Lung (tissue), 12 donors: ENCODE measurements around the gene COA1. TPM values are rescaled to one million over a fixed set of nuclear protein-coding genes. Genes with fewer than 3 reads are reported as not detected.
"Not testable (repeated sequence)": the region's sequence is repeated elsewhere in the genome, so short reads cannot be mapped to it uniquely, and the experiment has no call there.

Experiments used
- ATAC-seq: fragments of 200-7000 bp; cut with Tn5 transposase; one replicate; pipeline ENCODE4 v1.9.1; 2020; ENCODE audit warnings: moderate number of reproducible peaks; ENCODE audit not compliant: insufficient read depth, low FRiP score
- DNase-seq, 3 donors: peaks; one replicate each; pipeline ENCODE4 v3.0.0-alpha.2; 2013 to 2017
- H3K27ac ChIP-seq, 2 donors: one replicate each; pipeline ENCODE4 v1.5.1; 2013; ENCODE audit warnings: mild to moderate bottlenecking in 2 of 2, moderate library complexity in 2 of 2, control low read depth in 1 of 2, inconsistent platforms in 1 of 2, low read depth in 1 of 2, low read length in 1 of 2
- H3K27me3 ChIP-seq, 3 donors: one replicate each; pipeline ENCODE4 v1.5.1; 2013; ENCODE audit warnings: low read length in 2 of 3; ENCODE audit not compliant: control insufficient read depth in 3 of 3, insufficient read depth in 3 of 3
- H3K36me3 ChIP-seq, 4 donors: one replicate each; pipeline ENCODE4 v1.5.1; 2013; ENCODE audit warnings: low read length in 4 of 4, mild to moderate bottlenecking in 1 of 4, moderate library complexity in 1 of 4; ENCODE audit not compliant: control insufficient read depth in 4 of 4, insufficient read depth in 4 of 4
- H3K4me1 ChIP-seq, 5 donors: one replicate each; pipeline ENCODE4 v1.5.1; 2013; ENCODE audit warnings: low read length in 5 of 5, mild to moderate bottlenecking in 2 of 5, moderate library complexity in 1 of 5; ENCODE audit not compliant: control insufficient read depth in 5 of 5, insufficient read depth in 5 of 5
- H3K4me3 ChIP-seq: one replicate; pipeline ENCODE4 v1.5.1; 2013; ENCODE audit warnings: mild to moderate bottlenecking, control low read depth, moderate library complexity
- H3K9ac ChIP-seq, 2 donors: one replicate each; pipeline ENCODE4 v1.5.1; 2013; ENCODE audit warnings: low read length in 2 of 2, control low read depth in 1 of 2; ENCODE audit not compliant: insufficient read depth in 1 of 2
- H3K9me3 ChIP-seq, 4 donors: one replicate each; pipeline ENCODE4 v1.5.1; 2013; ENCODE audit warnings: low read length in 3 of 4, mild to moderate bottlenecking in 1 of 4, moderate library complexity in 1 of 4; ENCODE audit not compliant: control insufficient read depth in 4 of 4, insufficient read depth in 3 of 4
- WGBS, 2 donors: extraction: QIAGEN DNeasy Blood & Tissue Kit; methylation state at CpG; one replicate each; pipeline ENCODE4 v1.1.7; 2013; 5-methylcytosine and 5-hydroxymethylcytosine counted together
- polyA plus RNA-seq, 2 donors: library from polyadenylated mRNA; stranded (reverse); fragments of 200-250 nt; gene quantifications; one replicate each; pipeline ENCODE4 v1.2.1, GENCODE V29; 2013
- total RNA-seq, 2 donors: library from RNA; depleted of rRNA in 1 of 2; stranded (reverse); fragments of >200 nt in 1 of 2; gene quantifications; one replicate each; pipeline ENCODE4 v1.2.1, GENCODE V29; 2014 to 2021
- TF ChIP-seq, protein P1 (sequence below): IDR thresholded peaks from 2 replicates; pipeline ENCODE4 v1.5.1; 2012; ENCODE audit warnings: mild to moderate bottlenecking; ENCODE audit errors: control extremely low read depth, extremely low read depth
- donor health status: control.
- donor health status: control.
- donor health status: Bipolar disorder and iron deficiency.
- donor health status: healthy.
- donor health status: DM: yes; HTN: yes; CAD: no.

The COA1 gene
- total and polyA plus RNA-seq, 4 donors = 35.0 to 92.1 (median 42.6) TPM

DNA sequence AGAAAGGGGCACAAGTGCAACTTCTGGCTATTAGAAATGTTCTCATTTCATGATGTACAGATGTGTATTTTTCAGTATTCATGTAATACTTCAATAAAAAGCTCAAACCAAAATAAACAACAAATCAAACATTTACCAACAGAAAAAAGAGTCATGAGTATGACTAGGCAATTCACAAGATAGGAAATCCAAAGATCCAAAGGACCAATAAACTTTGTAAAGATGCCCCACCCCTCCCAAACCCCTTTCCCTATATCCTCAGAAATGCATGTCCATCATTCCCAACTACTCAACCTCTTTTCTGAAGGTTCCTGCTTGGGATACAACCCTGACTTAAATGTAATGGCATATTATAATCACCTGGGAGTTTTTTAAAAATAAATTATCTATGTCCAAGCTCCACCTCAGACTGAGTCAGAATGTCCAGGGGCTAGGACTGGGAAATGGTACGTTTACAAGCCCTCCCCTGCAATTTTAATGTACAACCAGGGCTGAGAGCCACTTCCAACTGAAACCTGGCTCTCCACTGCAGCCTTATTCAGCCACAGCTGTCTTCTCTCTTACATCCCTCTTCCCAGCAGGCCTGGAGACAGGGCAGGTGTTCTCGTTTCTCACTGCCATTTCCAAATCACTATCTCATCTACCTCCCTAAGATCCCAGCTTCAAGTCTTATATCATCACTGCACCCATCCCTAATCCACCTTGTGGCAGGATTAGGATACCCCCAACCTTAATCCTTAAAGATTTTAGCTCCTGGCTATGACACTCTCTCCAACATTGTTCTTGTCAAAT, 36.5 kb downstream of the COA1 start:
- H3K27ac ChIP-seq = no peak overlapping the region
- ATAC-seq = no peak
- no peaks in the 10 kb centered on the region for H3K27me3 ChIP-seq
- H3K36me3 ChIP-seq = no peaks in the 10 kb centered on the region
- WGBS, 2 donors = 73 to 88% methylated on average over 2 of the region's 2 CpGs
- no peak overlapping the region for H3K4me3 ChIP-seq
- H3K4me1 ChIP-seq = peaks cover 0 to 22% (median 0%) of the 10 kb centered on the region in 5 donors
- H3K9ac ChIP-seq = no peak overlapping the region
- DNase-seq = no peak
- no peaks in the 10 kb centered on the region for H3K9me3 ChIP-seq
- TF ChIP-seq, protein P1, sequence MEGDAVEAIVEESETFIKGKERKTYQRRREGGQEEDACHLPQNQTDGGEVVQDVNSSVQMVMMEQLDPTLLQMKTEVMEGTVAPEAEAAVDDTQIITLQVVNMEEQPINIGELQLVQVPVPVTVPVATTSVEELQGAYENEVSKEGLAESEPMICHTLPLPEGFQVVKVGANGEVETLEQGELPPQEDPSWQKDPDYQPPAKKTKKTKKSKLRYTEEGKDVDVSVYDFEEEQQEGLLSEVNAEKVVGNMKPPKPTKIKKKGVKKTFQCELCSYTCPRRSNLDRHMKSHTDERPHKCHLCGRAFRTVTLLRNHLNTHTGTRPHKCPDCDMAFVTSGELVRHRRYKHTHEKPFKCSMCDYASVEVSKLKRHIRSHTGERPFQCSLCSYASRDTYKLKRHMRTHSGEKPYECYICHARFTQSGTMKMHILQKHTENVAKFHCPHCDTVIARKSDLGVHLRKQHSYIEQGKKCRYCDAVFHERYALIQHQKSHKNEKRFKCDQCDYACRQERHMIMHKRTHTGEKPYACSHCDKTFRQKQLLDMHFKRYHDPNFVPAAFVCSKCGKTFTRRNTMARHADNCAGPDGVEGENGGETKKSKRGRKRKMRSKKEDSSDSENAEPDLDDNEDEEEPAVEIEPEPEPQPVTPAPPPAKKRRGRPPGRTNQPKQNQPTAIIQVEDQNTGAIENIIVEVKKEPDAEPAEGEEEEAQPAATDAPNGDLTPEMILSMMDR = no peak

DNA sequence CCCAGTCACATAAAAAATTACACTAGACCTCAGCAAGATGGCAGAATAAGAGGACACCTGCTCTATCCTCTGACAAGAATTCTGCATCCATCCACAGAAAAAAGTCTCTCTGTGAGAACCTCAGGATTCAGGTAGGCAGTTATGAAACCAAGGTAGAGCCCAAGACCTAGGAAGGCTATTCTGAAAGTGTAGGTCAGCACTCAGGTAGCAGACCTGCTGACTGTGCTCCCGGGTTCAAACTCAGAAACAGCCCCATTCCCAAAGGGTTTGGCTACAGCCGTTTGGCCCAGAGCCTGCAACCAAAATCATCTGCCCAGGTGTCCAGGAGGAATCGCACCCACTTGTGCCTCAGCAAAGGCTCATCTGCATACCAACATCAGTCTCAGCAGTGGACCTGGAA, 37.7 kb downstream of the COA1 start:
- no peak overlapping the region for H3K27ac ChIP-seq
- no peak overlapping the region for H3K9ac ChIP-seq
- H3K27me3 ChIP-seq = no peaks in the 10 kb centered on the region
- H3K36me3 ChIP-seq = no peaks in the 10 kb centered on the region
- no peaks in the 10 kb centered on the region for H3K9me3 ChIP-seq
- DNase-seq = no peak
- peaks cover 0 to 22% (median 0%) of the 10 kb centered on the region in 5 donors for H3K4me1 ChIP-seq
- 94 to 98% methylated on average over 3 of the region's 3 CpGs for WGBS, 2 donors
- ATAC-seq = no peak
- TF ChIP-seq, protein P1 = no peak
- no peak overlapping the region for H3K4me3 ChIP-seq

DNA sequence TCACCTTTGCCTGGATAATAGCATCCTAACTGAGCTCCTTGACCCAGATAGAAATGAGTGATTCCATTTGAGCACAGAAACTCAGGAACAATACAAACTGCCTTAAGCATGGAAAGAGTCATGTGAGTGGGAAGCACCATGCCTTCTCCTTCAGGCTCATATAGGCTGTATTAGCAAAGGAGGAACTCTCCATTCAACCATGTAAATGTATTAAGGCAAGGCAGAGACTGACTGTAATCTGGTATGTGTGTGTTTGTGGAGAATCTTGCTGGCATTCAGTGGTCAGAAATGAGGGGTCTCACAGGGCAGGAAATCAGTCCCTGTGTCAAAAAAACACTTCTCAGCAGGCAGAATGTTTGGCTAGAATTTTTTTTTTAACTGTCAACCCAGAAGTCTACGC, 40.2 kb downstream of the COA1 start:
- no peak overlapping the region for H3K4me3 ChIP-seq
- H3K4me1 ChIP-seq = peaks cover 0 to 10% (median 0%) of the 10 kb centered on the region in 5 donors
- no peaks in the 10 kb centered on the region for H3K27me3 ChIP-seq
- WGBS, 2 donors = 91 to 97% methylated on average over 1 of the region's 1 CpG
- ATAC-seq (no peak), DNase-seq (no peak)
- TF ChIP-seq, protein P1 = no peak
- H3K9ac ChIP-seq = no peak overlapping the region
- no peaks in the 10 kb centered on the region for H3K9me3 ChIP-seq
- no peaks in the 10 kb centered on the region for H3K36me3 ChIP-seq
- H3K27ac ChIP-seq = no peak overlapping the region

DNA sequence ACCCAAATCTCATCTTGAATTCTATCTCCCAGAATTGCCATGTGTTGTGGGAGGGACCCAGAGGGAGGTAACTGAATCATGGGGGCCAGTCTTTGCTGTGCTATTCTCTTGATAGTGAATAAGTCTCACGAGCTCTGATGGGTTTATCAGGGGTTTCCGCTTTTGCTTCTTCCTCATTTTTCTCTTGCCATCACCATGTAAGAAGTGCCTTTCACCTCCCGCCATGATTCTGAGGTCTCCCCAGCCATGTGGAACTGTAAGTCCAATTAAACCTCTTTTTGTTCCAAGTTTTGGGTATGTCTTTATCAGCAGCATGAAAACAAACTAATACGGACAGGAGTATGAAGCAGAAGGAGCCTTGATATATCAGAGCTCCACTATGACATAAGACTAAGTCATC, 41.5 kb downstream of the COA1 start:
- not testable (repeated sequence) for DNase-seq, ATAC-seq, H3K4me1 ChIP-seq, H3K36me3 ChIP-seq, H3K27me3 ChIP-seq, H3K9ac ChIP-seq, H3K4me3 ChIP-seq, H3K27ac ChIP-seq, H3K9me3 ChIP-seq
- 96% methylated on average over 4 of the region's 4 CpGs for WGBS, 2 donors
